Activated naive CD8-positive, alpha-beta T cell treated with anti-CD3 and anti-CD28 coated beads, Interleukin-2, amount 10 ng/mL, durations not matched to agents 7 days and 5 days (primary cell): ENCODE measurements around the gene RAP2A. TPM values are rescaled to one million over a fixed set of nuclear protein-coding genes. Genes with fewer than 3 reads are reported as not detected.
A peak's percentile ranks its signal among the peaks of the same experiment; 100 is the strongest.

Experiments used
- ATAC-seq: fragments of 150-1000 bp; cut with Tn5 transposase; one replicate; pipeline ENCODE4 v1.10.0; 2021; ENCODE audit warnings: low read depth, moderate library complexity
- POLR2A ChIA-PET: fragments of 350-600 bp; sonication (Branson Sonifier 250); formaldehyde crosslinking; loops from one replicate; lab custom pipeline; 2021; ENCODE audit warnings: antibody characterized with exemption; lab: Charles Lee
- DNase-seq: peaks from one replicate; pipeline ENCODE4 v3.0.0; 2021
- H3K27ac Mint-ChIP-seq: one replicate; pipeline ENCODE4 v1.8.0; 2022; ENCODE audit warnings: mild to moderate bottlenecking, mixed read lengths
- H3K27me3 Mint-ChIP-seq: one replicate; pipeline ENCODE4 v1.8.0; 2022; ENCODE audit warnings: mild to moderate bottlenecking, moderate library complexity, mixed read lengths
- H3K36me3 Mint-ChIP-seq: one replicate; pipeline ENCODE4 v1.8.0; 2021; ENCODE audit warnings: mild to moderate bottlenecking, mixed read lengths
- H3K4me1 Mint-ChIP-seq: one replicate; pipeline ENCODE4 v1.8.0; 2021; ENCODE audit warnings: mixed read lengths
- H3K4me3 Mint-ChIP-seq: one replicate; pipeline ENCODE4 v1.8.0; 2022; ENCODE audit warnings: mild to moderate bottlenecking, moderate library complexity, mixed read lengths
- H3K9me3 Mint-ChIP-seq: one replicate; pipeline ENCODE4 v1.8.0; 2021; ENCODE audit warnings: mixed read lengths
- total RNA-seq, 2 experiments: library from RNA; stranded (reverse); gene quantifications; one replicate each; pipeline ENCODE4 v1.2.3, GENCODE V29; 2021

RAP2A gene
- total RNA-seq, 2 experiments from 2014 or later, result 26.4 to 29.5 TPM

DNA sequence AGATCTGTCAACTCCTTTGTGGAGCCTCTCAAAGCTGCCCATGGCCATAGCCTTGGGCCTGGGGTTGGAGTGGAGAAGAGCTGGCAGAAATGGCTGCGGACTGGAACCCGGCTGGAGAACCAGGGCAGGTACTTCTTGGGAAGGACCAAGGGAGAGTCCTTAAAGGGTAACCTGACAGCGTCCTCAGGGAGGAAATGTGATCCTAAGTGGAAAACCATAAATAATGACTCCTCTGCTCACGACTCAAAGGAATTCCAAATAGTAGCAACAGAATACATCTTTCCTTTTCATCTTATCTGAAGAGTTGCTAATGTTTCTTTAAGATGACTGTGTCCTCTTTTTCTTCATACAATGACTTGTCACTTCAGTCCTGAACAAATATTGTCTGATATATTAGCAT, 41.0 kb downstream of the RAP2A start:
- no peaks in the 10 kb centered on the region for H3K9me3 Mint-ChIP-seq
- H3K27ac Mint-ChIP-seq, result no peak overlapping the region
- peaks cover 5% of the 10 kb centered on the region for H3K4me1 Mint-ChIP-seq
- DNase-seq (no peak), ATAC-seq (no peak)
- POLR2A ChIA-PET, result no interaction called here
- H3K36me3 Mint-ChIP-seq, result no peaks in the 10 kb centered on the region
- H3K27me3 Mint-ChIP-seq, result peaks cover 2% of the 10 kb centered on the region
- no peak overlapping the region for H3K4me3 Mint-ChIP-seq

DNA sequence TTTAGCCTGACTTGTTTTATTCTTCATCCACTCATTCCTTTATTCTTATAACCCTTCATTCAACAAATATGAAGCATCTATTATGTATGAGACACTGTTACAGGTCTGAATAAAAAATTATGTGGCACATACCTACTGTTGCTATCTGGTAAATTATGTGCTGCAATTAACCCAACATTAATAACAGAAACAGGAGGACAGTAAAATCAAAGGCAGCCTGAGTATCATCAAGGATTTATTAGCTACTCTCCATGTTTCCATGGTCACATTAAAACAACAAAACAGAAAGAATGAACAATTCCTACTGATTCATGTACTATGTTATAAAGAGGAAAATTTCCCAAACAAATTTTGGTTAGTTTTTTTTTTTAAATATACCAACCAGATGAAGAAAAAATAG, 43.9 kb downstream of the RAP2A start:
- Mint-ChIP-seq H3K36me3 (no peaks in the 10 kb centered on the region), H3K4me1 (peaks cover 6% of the 10 kb centered on the region), H3K4me3 (no peak overlapping the region), H3K27ac (no peak overlapping the region), H3K9me3 (no peaks in the 10 kb centered on the region), H3K27me3 (peaks cover 2% of the 10 kb centered on the region)
- ATAC-seq (no peak), DNase-seq (no peak)
- POLR2A ChIA-PET, result no interaction called here

DNA sequence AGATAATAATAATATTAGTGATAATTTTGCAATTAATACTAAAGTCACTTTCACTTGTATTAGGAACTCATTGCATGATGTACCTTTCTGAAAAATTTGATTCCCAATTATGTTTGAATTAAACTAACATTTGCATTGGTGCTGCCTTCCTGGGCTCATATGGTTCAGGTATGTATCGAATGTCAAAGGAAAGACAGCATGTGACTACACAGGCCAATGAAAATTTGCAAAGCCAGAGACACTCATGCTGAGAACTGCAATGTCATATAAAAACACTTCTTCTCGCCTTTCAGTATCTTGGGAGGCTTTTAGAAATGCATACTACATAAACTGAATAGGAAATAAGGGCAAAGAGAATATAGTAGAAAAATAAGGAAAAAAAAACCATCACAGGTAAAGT, 44.3 kb downstream of the RAP2A start:
- H3K4me1 Mint-ChIP-seq, result peaks cover 6% of the 10 kb centered on the region
- ATAC-seq (no peak), DNase-seq (no peak)
- H3K4me3 Mint-ChIP-seq, result no peak overlapping the region
- POLR2A ChIA-PET, result interaction anchor here (0.7 kb wide), 1 partner anchor 8 kb away, joined by 3 read pairs; no protein-coding TSS in a partner anchor
- H3K27me3 Mint-ChIP-seq, result peaks cover 2% of the 10 kb centered on the region
- no peaks in the 10 kb centered on the region for H3K9me3 Mint-ChIP-seq
- no peak overlapping the region for H3K27ac Mint-ChIP-seq
- no peaks in the 10 kb centered on the region for H3K36me3 Mint-ChIP-seq

DNA sequence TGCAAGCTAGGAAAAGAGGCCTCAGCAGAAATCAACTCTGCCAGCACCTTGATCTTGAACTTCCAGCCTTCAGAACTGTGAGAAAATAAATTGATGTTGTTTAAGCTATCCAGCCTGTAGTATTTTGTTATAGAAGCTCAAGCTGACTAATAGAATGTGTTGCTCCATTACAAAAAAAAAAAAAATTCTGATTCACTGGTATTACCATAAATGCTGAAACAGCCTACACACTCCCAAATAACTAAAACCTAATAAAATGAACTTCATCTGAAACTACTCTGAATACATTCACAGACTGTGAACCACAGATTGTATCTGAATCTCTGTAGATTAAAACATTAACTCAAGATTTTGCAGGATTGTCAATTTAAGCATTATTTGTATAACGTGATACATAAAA, 49.5 kb downstream of the RAP2A start:
- Mint-ChIP-seq H3K36me3 (no peaks in the 10 kb centered on the region), H3K27ac (no peak overlapping the region), H3K4me3 (no peak overlapping the region), H3K9me3 (no peaks in the 10 kb centered on the region), H3K4me1 (peaks cover 6% of the 10 kb centered on the region), H3K27me3 (no peaks in the 10 kb centered on the region)
- ATAC-seq (no peak), DNase-seq (no peak)
- POLR2A ChIA-PET, result interaction anchor here (0.7 kb wide), 1 partner anchor 1149 kb away, joined by 4 read pairs; no protein-coding TSS in a partner anchor

DNA sequence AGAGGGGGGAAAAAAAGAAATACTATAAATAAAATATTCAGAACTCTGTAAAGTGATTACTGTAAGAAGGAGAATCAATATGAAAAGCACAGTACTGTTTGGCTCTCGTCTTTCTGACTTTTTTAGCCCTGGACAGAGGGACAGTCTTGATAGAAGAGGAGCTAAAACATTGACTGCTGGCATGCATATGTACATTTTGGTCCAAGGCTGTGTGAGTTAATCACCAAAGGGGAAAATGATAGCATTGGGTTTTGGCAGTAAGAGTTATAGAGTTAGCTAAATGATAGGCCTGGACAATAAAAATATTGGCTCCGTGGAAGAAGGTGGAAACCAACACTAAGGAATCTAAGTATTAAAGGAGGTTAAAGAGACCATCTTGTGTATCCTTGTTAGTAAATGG, 50.3 kb downstream of the RAP2A start:
- Mint-ChIP-seq H3K4me3 (no peak overlapping the region), H3K4me1 (peaks cover 6% of the 10 kb centered on the region), H3K36me3 (no peaks in the 10 kb centered on the region), H3K9me3 (no peaks in the 10 kb centered on the region), H3K27ac (no peak overlapping the region), H3K27me3 (no peaks in the 10 kb centered on the region)
- DNase-seq (no peak), ATAC-seq (no peak)
- POLR2A ChIA-PET, result no interaction called here

DNA sequence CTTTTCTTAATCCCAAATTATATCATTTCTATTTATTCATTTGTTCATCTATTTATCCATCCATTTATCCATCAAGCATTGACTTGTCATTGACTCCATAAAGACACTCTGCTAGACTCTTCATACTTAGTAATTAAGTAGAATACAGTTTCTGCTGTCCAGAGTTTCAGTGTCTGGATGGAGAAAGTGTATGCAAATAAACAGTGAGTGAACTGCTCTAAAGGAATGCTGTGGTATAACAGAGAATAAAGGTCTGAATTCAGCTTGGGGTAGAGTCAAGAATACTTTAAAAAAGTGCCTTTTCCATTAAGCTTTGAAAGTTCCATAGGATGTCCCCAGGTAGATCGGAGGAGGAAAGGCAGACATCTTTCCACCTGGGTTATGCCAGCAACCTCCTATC, 51.4 kb downstream of the RAP2A start:
- no peak for ATAC-seq
- no peak overlapping the region for H3K4me3 Mint-ChIP-seq
- no peaks in the 10 kb centered on the region for H3K27me3 Mint-ChIP-seq
- POLR2A ChIA-PET, result no interaction called here
- peaks cover 2% of the 10 kb centered on the region for H3K9me3 Mint-ChIP-seq
- no peaks in the 10 kb centered on the region for H3K4me1 Mint-ChIP-seq
- no peak overlapping the region for H3K27ac Mint-ChIP-seq
- no peak for DNase-seq
- H3K36me3 Mint-ChIP-seq, result no peaks in the 10 kb centered on the region

DNA sequence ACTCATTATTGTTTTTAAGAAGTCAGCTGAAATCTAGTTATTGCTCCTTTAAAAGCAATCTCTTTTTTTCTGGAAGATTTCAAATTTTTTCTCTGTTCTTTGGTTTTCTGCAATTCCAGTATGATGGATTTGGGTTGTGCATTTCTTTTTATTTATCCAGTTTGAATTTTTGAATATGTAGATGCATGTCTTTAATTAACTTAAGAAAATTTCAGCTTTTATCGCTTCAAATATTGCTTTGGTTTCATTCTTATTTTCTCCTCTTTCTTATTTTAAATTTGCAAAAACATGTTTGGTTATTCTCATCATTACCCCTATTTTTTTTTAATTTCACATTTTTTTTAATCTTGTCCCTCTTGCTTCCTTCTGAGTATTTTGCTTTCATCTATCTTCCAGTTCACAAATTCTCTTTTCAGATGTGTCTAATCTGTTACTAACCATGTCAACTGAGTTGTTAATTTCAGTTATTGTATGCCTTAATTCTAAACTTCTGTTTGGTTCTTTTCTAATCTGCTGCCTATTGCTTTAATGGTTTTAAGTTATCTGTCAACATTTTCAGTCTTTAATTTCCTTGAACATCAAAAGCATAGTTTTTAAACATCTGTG, 56.8 kb downstream of the RAP2A start:
- Mint-ChIP-seq H3K36me3 (peaks cover 5% of the 10 kb centered on the region), H3K27ac (no peak overlapping the region), H3K4me3 (no peak overlapping the region), H3K9me3 (peaks cover 7% of the 10 kb centered on the region), H3K27me3 (peaks cover 2% of the 10 kb centered on the region), H3K4me1 (peaks cover 9% of the 10 kb centered on the region)
- DNase-seq (no peak), ATAC-seq (no peak)
- POLR2A ChIA-PET, result interaction anchor here (0.7 kb wide), 1 partner anchor 391 kb away, joined by 5 read pairs; no protein-coding TSS in a partner anchor

DNA sequence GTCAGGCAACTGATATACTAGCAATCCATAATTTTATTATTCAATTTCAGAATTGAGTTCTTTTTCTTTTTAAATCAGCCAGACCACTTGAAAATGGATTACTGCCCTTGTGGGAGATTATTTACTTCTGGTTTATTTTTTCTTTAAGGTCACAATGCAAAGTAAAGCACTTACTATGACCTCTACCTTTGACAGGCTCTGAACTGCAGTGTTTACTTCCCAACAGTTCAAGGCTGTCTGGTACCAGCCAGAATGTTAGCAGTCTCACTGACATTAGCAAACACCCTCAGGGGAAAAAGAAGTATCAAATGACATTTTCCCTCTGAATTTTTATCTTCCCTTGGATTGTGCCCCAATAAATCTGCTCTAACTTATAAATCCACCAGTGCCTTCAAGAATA, 57.5 kb downstream of the RAP2A start:
- ATAC-seq, result no peak
- H3K36me3 Mint-ChIP-seq, result peaks cover 5% of the 10 kb centered on the region
- peaks cover 7% of the 10 kb centered on the region for H3K9me3 Mint-ChIP-seq
- POLR2A ChIA-PET, result no interaction called here
- H3K27me3 Mint-ChIP-seq, result peaks cover 2% of the 10 kb centered on the region
- H3K4me3 Mint-ChIP-seq, result no peak overlapping the region
- H3K27ac Mint-ChIP-seq, result no peak overlapping the region
- peaks cover 9% of the 10 kb centered on the region for H3K4me1 Mint-ChIP-seq
- DNase-seq, result no peak

DNA sequence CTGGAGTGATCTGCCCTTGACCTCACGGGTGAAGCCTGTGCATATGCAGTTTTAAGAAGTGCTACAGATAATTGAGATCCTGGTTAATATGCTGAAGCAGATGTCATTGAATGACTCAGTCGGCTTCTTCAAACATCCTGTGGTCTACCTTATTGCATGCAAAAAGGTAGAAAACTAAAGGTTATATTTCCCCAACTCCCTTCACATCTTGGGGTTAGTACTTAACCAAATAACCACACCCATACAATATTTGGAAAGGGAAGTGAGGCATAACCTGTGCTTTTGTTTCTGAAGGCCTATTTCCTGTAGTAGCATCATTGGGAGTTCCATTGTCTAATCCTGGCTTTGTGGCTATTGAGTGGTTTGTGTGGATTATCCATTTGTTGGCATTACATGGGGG, 58.3 kb downstream of the RAP2A start:
- no peak overlapping the region for H3K27ac Mint-ChIP-seq
- no peak overlapping the region for H3K4me3 Mint-ChIP-seq
- peaks cover 7% of the 10 kb centered on the region for H3K9me3 Mint-ChIP-seq
- POLR2A ChIA-PET, result no interaction called here
- peaks cover 9% of the 10 kb centered on the region for H3K4me1 Mint-ChIP-seq
- ATAC-seq (peak; percentile 54), DNase-seq (no peak)
- peaks cover 2% of the 10 kb centered on the region for H3K27me3 Mint-ChIP-seq
- peaks cover 5% of the 10 kb centered on the region for H3K36me3 Mint-ChIP-seq

DNA sequence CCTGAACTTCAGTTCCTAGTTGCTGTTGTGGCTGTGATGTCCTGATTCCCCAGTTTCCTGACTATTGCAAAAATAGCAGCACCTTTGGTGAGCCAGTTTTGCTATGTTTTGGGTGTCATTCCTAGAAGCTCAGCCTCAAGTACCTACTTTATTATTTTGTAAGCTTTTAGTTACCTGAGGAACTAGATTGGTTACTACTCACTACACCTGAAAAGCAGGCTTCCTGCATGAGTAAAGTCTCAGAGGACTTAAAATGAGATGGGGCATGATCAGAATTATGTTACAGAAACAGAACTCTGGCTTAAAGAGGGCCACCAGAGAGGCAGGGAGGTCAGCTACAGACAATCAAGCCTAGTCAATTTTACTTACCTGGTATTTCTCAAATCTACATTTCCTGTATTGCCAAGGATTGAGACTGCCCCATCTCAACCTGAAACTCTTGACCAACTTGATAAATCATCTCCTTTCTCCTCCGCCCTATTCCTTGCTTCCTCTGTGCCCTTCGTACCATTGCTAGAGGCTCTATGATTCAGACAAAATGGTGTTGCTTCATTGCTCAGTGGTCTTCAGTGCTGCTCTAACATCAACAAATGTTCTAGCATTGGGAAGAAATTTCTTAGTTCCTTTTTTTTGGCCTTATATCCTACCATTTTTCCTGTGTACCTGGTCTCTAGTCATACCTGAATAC, 58.9 kb downstream of the RAP2A start:
- H3K4me1 Mint-ChIP-seq, result peaks cover 9% of the 10 kb centered on the region
- DNase-seq, result no peak
- POLR2A ChIA-PET, result no interaction called here
- no peak for ATAC-seq
- H3K9me3 Mint-ChIP-seq, result peaks cover 7% of the 10 kb centered on the region
- H3K27ac Mint-ChIP-seq, result no peak overlapping the region
- peaks cover 5% of the 10 kb centered on the region for H3K36me3 Mint-ChIP-seq
- H3K4me3 Mint-ChIP-seq, result no peak overlapping the region
- H3K27me3 Mint-ChIP-seq, result peaks cover 2% of the 10 kb centered on the region

DNA sequence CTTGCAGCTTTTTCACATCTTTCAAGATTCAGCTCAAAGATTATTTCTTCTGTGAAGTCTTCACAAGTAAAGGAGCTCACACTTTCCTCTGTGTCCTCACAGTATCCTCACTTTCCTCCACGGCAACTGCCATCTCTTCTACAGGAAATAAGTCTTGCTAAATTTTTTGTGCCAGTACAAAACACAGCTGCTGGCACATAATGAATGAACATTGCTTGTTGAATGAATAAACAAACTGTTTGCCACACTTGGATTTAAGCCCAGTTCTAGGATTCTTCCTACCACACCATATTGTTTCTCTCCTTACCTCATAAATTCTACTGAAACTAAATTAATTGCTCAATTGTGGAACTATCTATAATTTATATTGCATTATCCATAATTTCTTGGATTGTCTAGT, 59.5 kb downstream of the RAP2A start:
- H3K4me1 Mint-ChIP-seq, result peaks cover 9% of the 10 kb centered on the region
- peaks cover 3% of the 10 kb centered on the region for H3K27me3 Mint-ChIP-seq
- POLR2A ChIA-PET, result no interaction called here
- no peak overlapping the region for H3K4me3 Mint-ChIP-seq
- peaks cover 7% of the 10 kb centered on the region for H3K9me3 Mint-ChIP-seq
- H3K27ac Mint-ChIP-seq, result no peak overlapping the region
- peaks cover 5% of the 10 kb centered on the region for H3K36me3 Mint-ChIP-seq
- ATAC-seq (no peak), DNase-seq (no peak)

DNA sequence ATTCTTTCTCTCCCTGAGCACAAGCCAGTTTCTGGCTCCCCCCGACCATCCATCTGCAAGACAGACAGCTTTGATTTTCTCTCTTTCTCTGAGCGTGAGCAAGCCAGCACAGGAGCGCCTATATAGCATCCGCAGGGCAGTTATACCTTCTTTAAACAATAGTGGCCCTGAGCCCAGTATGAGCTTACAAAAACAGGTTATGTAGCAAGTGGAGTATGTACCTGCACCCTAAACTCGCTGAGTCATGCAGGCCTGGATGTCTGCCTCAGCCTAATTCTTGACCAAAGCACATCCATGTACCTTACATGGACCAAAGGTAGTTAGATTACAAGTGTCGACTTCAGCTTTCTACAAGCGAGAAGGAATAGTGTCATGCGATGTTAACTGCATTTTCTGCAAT, 61.7 kb downstream of the RAP2A start:
- Mint-ChIP-seq H3K27ac (no peak overlapping the region), H3K4me1 (peaks cover 9% of the 10 kb centered on the region), H3K27me3 (peaks cover 3% of the 10 kb centered on the region), H3K36me3 (peaks cover 5% of the 10 kb centered on the region), H3K9me3 (peaks cover 3% of the 10 kb centered on the region), H3K4me3 (no peak overlapping the region)
- ATAC-seq, result no peak
- DNase-seq, result no peak
- POLR2A ChIA-PET, result no interaction called here

DNA sequence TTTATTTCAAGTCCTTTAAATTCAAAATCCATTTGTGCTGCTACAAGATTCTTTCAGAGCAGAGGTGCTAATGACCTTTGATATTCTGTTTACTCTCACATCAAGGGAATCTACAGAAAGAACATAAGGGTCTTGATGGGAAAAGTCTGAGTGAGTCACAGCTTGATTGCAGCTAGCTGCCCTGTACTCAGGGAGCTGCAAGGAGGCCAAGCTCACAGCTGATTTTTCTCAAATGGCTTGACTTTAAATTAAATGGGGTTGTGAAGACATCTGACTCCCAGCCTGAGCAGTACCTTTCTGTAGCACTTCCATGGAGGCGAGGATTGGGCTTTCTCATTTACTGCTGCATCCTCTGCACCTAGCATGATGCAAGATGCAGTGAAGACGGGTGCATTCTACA, 62.5 kb downstream of the RAP2A start:
- no peak for DNase-seq
- H3K27ac Mint-ChIP-seq, result no peak overlapping the region
- H3K9me3 Mint-ChIP-seq, result no peaks in the 10 kb centered on the region
- peaks cover 3% of the 10 kb centered on the region for H3K27me3 Mint-ChIP-seq
- POLR2A ChIA-PET, result no interaction called here
- H3K36me3 Mint-ChIP-seq, result no peaks in the 10 kb centered on the region
- no peak overlapping the region for H3K4me3 Mint-ChIP-seq
- no peak for ATAC-seq
- H3K4me1 Mint-ChIP-seq, result peaks cover 9% of the 10 kb centered on the region

DNA sequence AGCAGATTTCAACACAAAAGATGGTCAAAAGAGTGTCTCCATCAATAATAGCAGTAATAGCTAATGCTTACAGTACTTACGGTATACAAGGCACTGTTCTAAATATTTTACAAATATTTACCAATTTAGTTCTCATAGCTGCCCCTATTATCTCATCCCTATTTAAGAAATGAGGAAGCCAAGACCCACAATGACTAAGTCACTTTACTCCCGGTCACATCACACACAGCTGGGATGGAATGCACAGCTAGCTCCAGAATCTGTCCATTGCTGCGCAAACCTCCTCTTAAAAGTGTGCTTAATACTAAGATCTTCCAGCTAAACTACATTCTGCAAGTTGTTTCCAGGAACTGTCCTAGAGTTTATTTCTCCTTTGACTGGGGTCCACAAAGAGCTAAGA, 63.4 kb downstream of the RAP2A start:
- Mint-ChIP-seq H3K9me3 (no peaks in the 10 kb centered on the region), H3K27me3 (peaks cover 3% of the 10 kb centered on the region), H3K4me3 (no peak overlapping the region), H3K27ac (no peak overlapping the region), H3K4me1 (peaks cover 8% of the 10 kb centered on the region), H3K36me3 (no peaks in the 10 kb centered on the region)
- POLR2A ChIA-PET, result no interaction called here
- ATAC-seq (no peak), DNase-seq (no peak)
